ENCODE measurements around the gene ZNHIT2.

The ZNHIT2 gene

GRCh38 chr11:65086809-65087208 lies 30.7 kb downstream of the ZNHIT2 start:
- Mint-ChIP-seq H3K9me3 (ENCODE audit: low read depth) (no peaks in the 10 kb centered on the region), H3K36me3 (peaks cover 2% of the 10 kb centered on the region), H3K27ac (no peak overlapping the region), H3K27me3 (no peaks in the 10 kb centered on the region), H3K4me3 (no peak overlapping the region), H3K4me1 (ENCODE audit: low read depth) (peaks cover 16% of the 10 kb centered on the region)

GRCh38 chr11:65085446-65085845 lies 32.1 kb downstream of the ZNHIT2 start:
- Mint-ChIP-seq H3K9me3 (ENCODE audit: low read depth) (no peaks in the 10 kb centered on the region), H3K4me1 (ENCODE audit: low read depth) (peaks cover 16% of the 10 kb centered on the region), H3K36me3 (peaks cover 2% of the 10 kb centered on the region), H3K27ac (peak overlapping the region; percentile 25), H3K4me3 (peak overlapping the region; percentile 94), H3K27me3 (no peaks in the 10 kb centered on the region)

- Mint-ChIP-seq H3K4me3 (peak overlapping the region; percentile 94), H3K27me3 (no peaks in the 10 kb centered on the region), H3K9me3 (ENCODE audit: low read depth) (no peaks in the 10 kb centered on the region), H3K4me1 (ENCODE audit: low read depth) (peaks cover 16% of the 10 kb centered on the region), H3K27ac (peak overlapping the region; percentile 94), H3K36me3 (peaks cover 2% of the 10 kb centered on the region)
These were observed 32.7 kb downstream of the ZNHIT2 start for GRCh38 chr11:65084598-65085375.

GRCh38 chr11:65083834-65084597 lies 33.5 kb downstream of the ZNHIT2 start, which contains the start of the genes CDCA5 and ZFPL1:
TSS of gene CDCA5 (minus strand) at chr11:65084040. CDS start at chr11:65083978, 62 bp downstream.
TSS of gene ZFPL1 (plus strand) at chr11:65084222. CDS start at chr11:65084699, 477 bp downstream.
- H3K4me3 Mint-ChIP-seq = peak within 1 kb of the TSS; percentile 94
- peaks cover 2% of the 10 kb centered on the region for H3K36me3 Mint-ChIP-seq
- H3K9me3 Mint-ChIP-seq (ENCODE audit: low read depth) = no peaks in the 10 kb centered on the region
- H3K27ac Mint-ChIP-seq = peak within 1 kb of the TSS; percentile 94
- H3K27me3 Mint-ChIP-seq = no peaks in the 10 kb centered on the region
- H3K4me1 Mint-ChIP-seq (ENCODE audit: low read depth) = peaks cover 16% of the 10 kb centered on the region

GRCh38 chr11:65083134-65083833 lies 34.2 kb downstream of the ZNHIT2 start:
- no peaks in the 10 kb centered on the region for H3K9me3 Mint-ChIP-seq (ENCODE audit: low read depth)
- H3K4me3 Mint-ChIP-seq = peak overlapping the region; percentile 94
- peaks cover 2% of the 10 kb centered on the region for H3K36me3 Mint-ChIP-seq
- H3K4me1 Mint-ChIP-seq (ENCODE audit: low read depth) = peaks cover 20% of the 10 kb centered on the region
- H3K27ac Mint-ChIP-seq = peak overlapping the region; percentile 94
- no peaks in the 10 kb centered on the region for H3K27me3 Mint-ChIP-seq

GRCh38 chr11:65078786-65079342 lies 38.6 kb downstream of the ZNHIT2 start:
- no peaks in the 10 kb centered on the region for H3K36me3 Mint-ChIP-seq

GRCh38 chr11:65078151-65078550 lies 39.4 kb downstream of the ZNHIT2 start:
- Mint-ChIP-seq H3K27me3 (no peaks in the 10 kb centered on the region), H3K4me1 (ENCODE audit: low read depth) (peaks cover 8% of the 10 kb centered on the region), H3K4me3 (no peak overlapping the region), H3K27ac (no peak overlapping the region), H3K9me3 (ENCODE audit: low read depth) (no peaks in the 10 kb centered on the region), H3K36me3 (no peaks in the 10 kb centered on the region)

More at GRCh38 chr11:65078786-65079342, 38.6 kb downstream of the ZNHIT2 start:
- Mint-ChIP-seq H3K9me3 (ENCODE audit: low read depth) (no peaks in the 10 kb centered on the region), H3K27ac (no peak overlapping the region), H3K4me1 (ENCODE audit: low read depth) (peaks cover 11% of the 10 kb centered on the region), H3K27me3 (no peaks in the 10 kb centered on the region), H3K4me3 (no peak overlapping the region)

GRCh38 chr11:65077451-65077850 lies 40.0 kb downstream of the ZNHIT2 start:
- no peak overlapping the region for H3K27ac Mint-ChIP-seq
- H3K4me1 Mint-ChIP-seq (ENCODE audit: low read depth) = peaks cover 8% of the 10 kb centered on the region
- H3K9me3 Mint-ChIP-seq (ENCODE audit: low read depth) = no peaks in the 10 kb centered on the region
- H3K36me3 Mint-ChIP-seq = no peaks in the 10 kb centered on the region
- no peak overlapping the region for H3K4me3 Mint-ChIP-seq
- no peaks in the 10 kb centered on the region for H3K27me3 Mint-ChIP-seq

- Mint-ChIP-seq H3K36me3 (no peaks in the 10 kb centered on the region), H3K4me1 (ENCODE audit: low read depth) (no peaks in the 10 kb centered on the region), H3K9me3 (ENCODE audit: low read depth) (no peaks in the 10 kb centered on the region), H3K4me3 (no peak overlapping the region), H3K27me3 (no peaks in the 10 kb centered on the region), H3K27ac (no peak overlapping the region)
These were observed 44.9 kb downstream of the ZNHIT2 start for GRCh38 chr11:65072631-65072966.

- H3K9me3 Mint-ChIP-seq (ENCODE audit: low read depth) = no peaks in the 10 kb centered on the region
- no peaks in the 10 kb centered on the region for H3K27me3 Mint-ChIP-seq
- H3K4me3 Mint-ChIP-seq = no peak overlapping the region
- H3K4me1 Mint-ChIP-seq (ENCODE audit: low read depth) = no peaks in the 10 kb centered on the region
- H3K27ac Mint-ChIP-seq = no peak overlapping the region
- H3K36me3 Mint-ChIP-seq = no peaks in the 10 kb centered on the region
These were observed 45.4 kb downstream of the ZNHIT2 start for GRCh38 chr11:65071907-65072630.

GRCh38 chr11:65069217-65069616 lies 48.3 kb downstream of the ZNHIT2 start:
- H3K36me3 Mint-ChIP-seq = no peaks in the 10 kb centered on the region
- H3K4me1 Mint-ChIP-seq (ENCODE audit: low read depth) = no peaks in the 10 kb centered on the region
- no peak overlapping the region for H3K4me3 Mint-ChIP-seq
- no peaks in the 10 kb centered on the region for H3K27me3 Mint-ChIP-seq
- H3K27ac Mint-ChIP-seq = no peak overlapping the region
- H3K9me3 Mint-ChIP-seq (ENCODE audit: low read depth) = no peaks in the 10 kb centered on the region

- Mint-ChIP-seq H3K4me1 (ENCODE audit: low read depth) (no peaks in the 10 kb centered on the region), H3K4me3 (no peak overlapping the region), H3K27ac (no peak overlapping the region), H3K9me3 (ENCODE audit: low read depth) (no peaks in the 10 kb centered on the region), H3K36me3 (no peaks in the 10 kb centered on the region), H3K27me3 (no peaks in the 10 kb centered on the region)
These were observed 50.1 kb downstream of the ZNHIT2 start for GRCh38 chr11:65067446-65067845.

GRCh38 chr11:65066805-65067291 lies 50.7 kb downstream of the ZNHIT2 start:
- H3K4me3 Mint-ChIP-seq = no peak overlapping the region
- H3K4me1 Mint-ChIP-seq (ENCODE audit: low read depth) = no peaks in the 10 kb centered on the region
- H3K27me3 Mint-ChIP-seq = no peaks in the 10 kb centered on the region
- no peak overlapping the region for H3K27ac Mint-ChIP-seq
- no peaks in the 10 kb centered on the region for H3K9me3 Mint-ChIP-seq (ENCODE audit: low read depth)
- H3K36me3 Mint-ChIP-seq = no peaks in the 10 kb centered on the region
